DOHH2 (cell line): ENCODE measurements around the gene CAPZA1.

Experiments used
- H3F3A ChIP-seq: fragments of 200-600 bp; sonication (generic), shearing (Covaris generic); 2 replicates; pipeline ENCODE4 v1.6.0; 2016; ENCODE audit warnings: antibody characterized with exemption, mild to moderate bottlenecking; ENCODE audit not compliant: control insufficient read depth, insufficient read depth
- H3K27ac ChIP-seq: fragments of 200-600 bp; sonication (generic); 2 replicates; pipeline ENCODE4 v1.5.1; 2014; ENCODE audit warnings: low read depth, mild to moderate bottlenecking, low read length, moderate library complexity
- H3K27me3 ChIP-seq: fragments of 200-600 bp; sonication (generic); 2 replicates; pipeline ENCODE4 v1.6.1; 2014; ENCODE audit warnings: mild to moderate bottlenecking, low read length, mixed read lengths; ENCODE audit not compliant: control insufficient read depth
- H3K36me3 ChIP-seq: fragments of 200-600 bp; sonication (generic); 2 replicates; pipeline ENCODE4 v1.6.1; 2014; ENCODE audit warnings: mild to moderate bottlenecking, low read length, moderate library complexity, mixed read lengths; ENCODE audit not compliant: control insufficient read depth
- H3K4me1 ChIP-seq: fragments of 200-600 bp; sonication (generic); 2 replicates; pipeline ENCODE4 v1.6.1; 2014; ENCODE audit warnings: mild to moderate bottlenecking, low read length, mixed read lengths; ENCODE audit not compliant: control insufficient read depth
- H3K4me2 ChIP-seq: fragments of 200-600 bp; sonication (generic); 2 replicates; pipeline ENCODE4 v1.6.0; 2014; ENCODE audit warnings: mild to moderate bottlenecking, low read length, moderate library complexity
- H3K4me3 ChIP-seq: fragments of 200-600 bp; sonication (generic); 2 replicates; pipeline ENCODE4 v1.5.1; 2014; ENCODE audit warnings: mild to moderate bottlenecking, low read length, mixed read lengths
- H3K79me2 ChIP-seq: fragments of 200-600 bp; sonication (generic); 2 replicates; pipeline ENCODE4 v1.6.1; 2014; ENCODE audit warnings: mild to moderate bottlenecking, low read length, mixed read lengths; ENCODE audit not compliant: control insufficient read depth
- H3K9me2 ChIP-seq: fragments of 200-600 bp; sonication (generic); replicated peaks from 2 replicates; pipeline ENCODE4 v1.6.1; 2014; ENCODE audit warnings: mild to moderate bottlenecking, low read length, mixed read lengths; ENCODE audit not compliant: control insufficient read depth
- H3K9me3 ChIP-seq: fragments of 200-600 bp; sonication (generic); 2 replicates; pipeline ENCODE4 v1.6.1; 2014; ENCODE audit warnings: antibody characterized with exemption, low read length, mixed read lengths; ENCODE audit not compliant: control insufficient read depth, insufficient read depth
- H4K20me1 ChIP-seq: fragments of 200-600 bp; sonication (generic); 2 replicates; pipeline ENCODE4 v1.6.0; 2014; ENCODE audit warnings: low read depth, mild to moderate bottlenecking, antibody characterized with exemption, low read length, moderate library complexity; ENCODE audit not compliant: control insufficient read depth, insufficient read depth
- EZH2phosphoT487 ChIP-seq: fragments of 200-600 bp; sonication (generic); IDR thresholded peaks from 2 replicates; pipeline ENCODE4 v1.6.1; 2017; ENCODE audit warnings: borderline replicate concordance, mild to moderate bottlenecking, antibody characterized with exemption, low read length, moderate library complexity, mixed read lengths
- TF ChIP-seq, protein P1 (sequence below): fragments of 200-600 bp; sonication (generic); IDR thresholded peaks from one replicate; pipeline ENCODE4 v1.5.1; 2014; ENCODE audit warnings: antibody characterized with exemption, mild to moderate bottlenecking, low read depth, low read length; ENCODE audit not compliant: poor library complexity, severe bottlenecking

The CAPZA1 gene

DNA sequence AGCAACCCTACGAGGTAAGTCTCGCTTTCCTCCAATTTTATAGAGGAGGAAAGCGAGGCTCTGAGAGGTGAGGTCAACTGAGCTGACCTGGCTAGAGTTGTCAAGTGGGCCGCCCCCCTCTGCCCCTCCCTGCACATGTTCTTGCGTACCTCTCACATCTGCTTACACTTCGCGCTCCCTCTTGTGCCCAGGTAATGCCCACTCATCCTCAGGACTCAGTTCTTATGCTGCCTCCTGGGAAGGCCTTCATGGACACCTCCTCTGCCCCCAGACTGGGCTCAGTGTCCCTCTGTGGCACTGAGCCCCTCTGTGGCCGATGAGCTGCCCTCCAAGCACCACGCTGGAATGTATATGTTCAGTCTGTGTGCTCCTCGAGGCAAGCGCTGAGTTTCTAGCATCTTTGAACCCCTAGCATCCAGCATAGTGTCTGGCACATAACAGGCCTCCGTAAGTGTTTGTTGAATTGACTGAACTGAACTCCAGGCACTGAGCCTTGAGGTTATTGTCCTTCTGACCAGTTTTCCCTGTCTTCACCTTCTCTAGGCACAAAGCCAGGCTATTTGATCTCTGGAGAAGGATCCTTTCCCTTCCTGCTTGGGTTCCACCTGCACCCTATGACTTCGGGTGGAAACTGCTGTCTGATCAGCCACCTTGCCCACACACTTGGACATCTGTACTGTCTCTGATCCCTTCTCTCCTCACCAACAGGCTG lies 68.3 kb downstream of the CAPZA1 start:
- H3K4me3 ChIP-seq, result no peak overlapping the region
- H3K4me2 ChIP-seq, result no peak overlapping the region
- H3F3A ChIP-seq, result no peaks in the 10 kb centered on the region
- H3K79me2 ChIP-seq, result no peaks in the 10 kb centered on the region
- no peak overlapping the region for H3K27ac ChIP-seq
- H3K4me1 ChIP-seq, result no peaks in the 10 kb centered on the region
- H4K20me1 ChIP-seq, result no peaks in the 10 kb centered on the region
- no peaks in the 10 kb centered on the region for H3K9me2 ChIP-seq
- H3K9me3 ChIP-seq, result no peaks in the 10 kb centered on the region
- no peaks in the 10 kb centered on the region for H3K36me3 ChIP-seq
- no peaks in the 10 kb centered on the region for H3K27me3 ChIP-seq
- TF ChIP-seq, protein P1, sequence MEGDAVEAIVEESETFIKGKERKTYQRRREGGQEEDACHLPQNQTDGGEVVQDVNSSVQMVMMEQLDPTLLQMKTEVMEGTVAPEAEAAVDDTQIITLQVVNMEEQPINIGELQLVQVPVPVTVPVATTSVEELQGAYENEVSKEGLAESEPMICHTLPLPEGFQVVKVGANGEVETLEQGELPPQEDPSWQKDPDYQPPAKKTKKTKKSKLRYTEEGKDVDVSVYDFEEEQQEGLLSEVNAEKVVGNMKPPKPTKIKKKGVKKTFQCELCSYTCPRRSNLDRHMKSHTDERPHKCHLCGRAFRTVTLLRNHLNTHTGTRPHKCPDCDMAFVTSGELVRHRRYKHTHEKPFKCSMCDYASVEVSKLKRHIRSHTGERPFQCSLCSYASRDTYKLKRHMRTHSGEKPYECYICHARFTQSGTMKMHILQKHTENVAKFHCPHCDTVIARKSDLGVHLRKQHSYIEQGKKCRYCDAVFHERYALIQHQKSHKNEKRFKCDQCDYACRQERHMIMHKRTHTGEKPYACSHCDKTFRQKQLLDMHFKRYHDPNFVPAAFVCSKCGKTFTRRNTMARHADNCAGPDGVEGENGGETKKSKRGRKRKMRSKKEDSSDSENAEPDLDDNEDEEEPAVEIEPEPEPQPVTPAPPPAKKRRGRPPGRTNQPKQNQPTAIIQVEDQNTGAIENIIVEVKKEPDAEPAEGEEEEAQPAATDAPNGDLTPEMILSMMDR, result no peak
- no peak for TF ChIP-seq EZH2phosphoT487

DNA sequence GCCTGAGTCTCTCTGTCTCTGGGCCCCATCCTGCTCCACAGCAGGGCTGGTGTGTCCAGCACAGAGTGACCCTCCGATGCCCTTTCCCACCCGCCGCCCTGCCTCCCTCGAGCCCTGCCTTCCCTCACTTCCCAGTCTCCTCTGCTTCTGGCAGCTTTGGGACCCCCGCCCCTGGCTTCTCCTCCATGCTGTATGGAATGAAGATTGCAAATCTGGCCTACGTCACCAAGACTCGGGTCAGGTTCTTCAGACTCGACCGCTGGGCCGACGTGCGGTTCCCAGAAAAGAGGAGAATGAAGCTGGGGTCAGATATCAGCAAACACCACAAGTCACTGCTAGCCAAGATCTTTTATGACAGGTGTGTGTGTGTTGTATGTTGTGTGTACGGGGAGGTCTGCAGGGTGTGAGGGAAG lies 69.2 kb downstream of the CAPZA1 start:
- no peaks in the 10 kb centered on the region for H3K9me2 ChIP-seq
- H3K4me2 ChIP-seq, result no peak overlapping the region
- no peaks in the 10 kb centered on the region for H3K79me2 ChIP-seq
- no peak overlapping the region for H3K4me3 ChIP-seq
- TF ChIP-seq, protein P1, result no peak
- TF ChIP-seq EZH2phosphoT487, result no peak
- no peaks in the 10 kb centered on the region for H3F3A ChIP-seq
- H3K4me1 ChIP-seq, result no peaks in the 10 kb centered on the region
- H3K9me3 ChIP-seq, result no peaks in the 10 kb centered on the region
- no peaks in the 10 kb centered on the region for H3K27me3 ChIP-seq
- H3K36me3 ChIP-seq, result no peaks in the 10 kb centered on the region
- no peak overlapping the region for H3K27ac ChIP-seq
- no peaks in the 10 kb centered on the region for H4K20me1 ChIP-seq

DNA sequence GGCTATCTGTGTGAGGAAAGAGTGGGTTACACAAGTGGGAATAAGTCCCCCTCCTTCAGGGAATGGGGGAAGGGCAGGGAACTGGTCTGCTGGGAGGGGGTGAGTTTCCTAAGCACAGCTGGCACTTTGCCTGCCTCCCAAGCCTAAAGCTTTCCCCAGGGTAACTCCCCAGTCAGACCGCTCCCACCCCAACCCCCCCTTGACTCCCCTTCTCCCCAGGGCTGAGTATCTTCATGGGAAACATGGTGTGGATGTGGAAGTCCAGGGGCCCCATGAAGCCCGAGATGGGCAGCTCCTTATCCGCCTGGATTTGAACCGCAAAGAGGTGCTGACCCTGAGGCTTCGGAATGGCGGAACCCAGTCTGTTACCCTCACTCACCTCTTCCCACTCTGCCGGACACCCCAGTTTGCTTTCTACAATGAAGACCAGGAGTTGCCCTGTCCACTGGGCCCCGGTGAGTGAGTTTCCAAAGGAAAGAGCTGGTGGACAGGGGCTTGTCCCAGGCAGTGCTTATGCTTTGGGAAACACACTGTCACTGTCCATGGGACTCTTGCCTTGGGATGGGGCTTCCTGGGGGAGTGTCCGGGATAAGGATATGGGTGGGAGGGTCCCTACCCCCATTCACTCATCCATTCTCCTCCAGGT lies 69.7 kb downstream of the CAPZA1 start:
- Histone ChIP-seq H3K9me2 (no peaks in the 10 kb centered on the region), H3K79me2 (no peaks in the 10 kb centered on the region), H3K27ac (no peak overlapping the region), H3K4me3 (no peak overlapping the region), H3K36me3 (no peaks in the 10 kb centered on the region), H3K4me2 (no peak overlapping the region), H3K4me1 (no peaks in the 10 kb centered on the region), H3K9me3 (no peaks in the 10 kb centered on the region), H3F3A (no peaks in the 10 kb centered on the region), H4K20me1 (no peaks in the 10 kb centered on the region), H3K27me3 (no peaks in the 10 kb centered on the region)
- TF ChIP-seq, protein P1, result no peak
- TF ChIP-seq EZH2phosphoT487, result no peak
